ENCODE data around the gene NAP1L4. TPM values are rescaled to one million over a fixed set of nuclear protein-coding genes. Genes with fewer than 3 reads are reported as not detected.

The NAP1L4 gene
- total RNA-seq, 1 experiment from 2014 or later: 144 TPM

DNA sequence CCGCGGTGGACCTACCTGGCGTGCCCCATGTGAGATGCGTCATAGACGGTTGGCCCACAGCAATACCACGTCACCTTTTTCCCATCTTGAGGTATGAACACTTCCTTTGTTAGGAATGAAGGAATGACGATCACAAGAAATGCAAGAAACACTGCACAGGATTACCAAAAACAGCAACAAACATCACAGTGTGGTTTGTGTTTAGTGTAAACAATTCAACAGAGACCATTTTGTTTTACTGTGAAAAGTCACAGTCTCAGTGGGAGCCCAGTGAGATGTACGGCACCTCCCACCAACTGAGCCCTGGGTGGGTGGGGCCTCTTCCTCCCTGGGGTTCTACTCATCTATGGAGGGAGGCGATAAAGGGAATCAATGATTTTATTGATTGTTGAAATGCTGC lies 48.8 kb upstream of the NAP1L4 start (continued):
- TF ChIP-seq RAD21 (IDR thresholded peaks at IDR 0.05; ENCODE audit: low read depth) (no peak), ELF1 (IDR thresholded peaks at IDR 0.05; ENCODE audit: borderline replicate concordance, low read depth) (no peak), SP1 (IDR thresholded peaks at IDR 0.05; ENCODE audit: low read depth) (no peak), SIN3A (IDR thresholded peaks at IDR 0.05; ENCODE audit: low read depth) (no peak)
- TF ChIP-seq, protein P1, sequence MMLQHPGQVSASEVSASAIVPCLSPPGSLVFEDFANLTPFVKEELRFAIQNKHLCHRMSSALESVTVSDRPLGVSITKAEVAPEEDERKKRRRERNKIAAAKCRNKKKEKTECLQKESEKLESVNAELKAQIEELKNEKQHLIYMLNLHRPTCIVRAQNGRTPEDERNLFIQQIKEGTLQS (IDR thresholded peaks at IDR 0.05): no peak

DNA sequence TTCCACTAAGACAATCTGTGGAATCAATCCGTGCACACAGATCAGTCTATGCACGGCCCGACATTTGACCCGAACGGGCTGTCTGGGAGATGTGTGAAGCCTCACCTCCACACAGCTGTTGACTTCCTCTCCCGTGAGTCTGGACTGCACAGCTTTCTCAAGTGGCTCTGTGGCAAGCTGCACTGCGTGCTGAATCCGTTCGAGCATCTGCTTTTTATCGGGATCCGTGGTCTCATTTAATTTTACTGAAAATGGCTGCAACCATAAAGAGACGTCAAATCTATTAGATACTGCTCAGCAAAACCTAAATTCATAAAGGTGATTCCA lies 45.8 kb upstream of the NAP1L4 start:
- ATAC-seq: no peak
- Histone ChIP-seq H3K4me1 (ENCODE audit: control insufficient read depth in 1 of 2, insufficient read depth in 2 of 2, low read length in 2 of 2) (no peaks in the 10 kb centered on the region; a peak in 1 of 4 replicates), H3K27ac (ENCODE audit: low read depth, low read length) (no peak overlapping the region), H3K27me3 (ENCODE audit: insufficient read depth, low read length) (no peaks in the 10 kb centered on the region), H3K4me2 (ENCODE audit: low read length) (no peak overlapping the region), H3K9ac (ENCODE audit: low read length) (no peak overlapping the region), H3K4me3 (replicated peaks in 1 of 2; ENCODE audit: low read depth in 1 of 2, low read length in 2 of 2) (no peak overlapping the region), H2AFZ (ENCODE audit: low read depth, low read length, poor library complexity, severe bottlenecking) (no peak overlapping the region), H4K20me1 (ENCODE audit: insufficient read depth) (no peaks in the 10 kb centered on the region; the same call in 1 of the 2 replicates), H3K79me2 (ENCODE audit: insufficient read depth, low read length) (peaks cover 10% of the 10 kb centered on the region; the same call in 1 of the 2 replicates), H3K9me3 (ENCODE audit: control insufficient read depth in 1 of 2, insufficient read depth in 1 of 2, low read depth in 1 of 2, low read length in 2 of 2) (no peaks in the 10 kb centered on the region), H3K36me3 (ENCODE audit: control insufficient read depth in 1 of 2, insufficient read depth in 2 of 2, low read length in 2 of 2) (peaks cover 45 to 52% of the 10 kb centered on the region in 2 experiments; a peak in 3 of 4 replicates), H3K9me2 (ENCODE audit: insufficient read depth) (no peaks in the 10 kb centered on the region)
- intact Hi-C loops (cut with micrococcal nuclease): loop anchor here (1.0 to 2.0 kb wide), 2 partner anchors 54 to 179 kb away; no protein-coding TSS in a partner anchor
- TF ChIP-seq SP1 (IDR thresholded peaks at IDR 0.05; ENCODE audit: low read depth): no peak
- CTCF ChIA-PET: interaction anchor here (0.9 to 1.7 kb wide), 5 partner anchors 11 to 54 kb away, joined by 3 to 9 read pairs (median 3); no protein-coding TSS in a partner anchor
- no TSS peak for BruUV-seq (replicated peaks)
- RAD21 ChIA-PET (ENCODE audit: low non-redundant PET in 1 of 2, low total read pairs in 2 of 2, uncharacterized antibody in 2 of 2, unreplicated experiment in 2 of 2): interaction anchor here (1.7 to 2.0 kb wide), 2 partner anchors 53 to 54 kb away, joined by 4 to 14 read pairs; no protein-coding TSS in a partner anchor
- POLR2A ChIA-PET: no interaction called here
- no peak for DNase-seq (ENCODE audit: low read depth, low spot score)

Measured in HCT116 (cell line).